ENCODE data around the gene TRAF6.

GRCh38 chr11:36534276-36534840 lies 24.3 kb upstream of the TRAF6 start:
- TF ChIP-seq CTCF (IDR thresholded peaks at IDR 0.05; ENCODE audit: insufficient read depth, low read length) (no peak), GABPA (IDR thresholded peaks at IDR 0.05; ENCODE audit: low read depth) (no peak), POLR2AphosphoS5 (IDR thresholded peaks at IDR 0.05; ENCODE audit: low read depth) (no peak), SPI1 (IDR thresholded peaks at IDR 0.05; ENCODE audit: borderline replicate concordance, low read depth) (no peak), REST (IDR thresholded peaks at IDR 0.05; ENCODE audit: insufficient replicate concordance, low read depth) (no peak)
